Measurements from ENCODE around the gene PADI2. TPM values are rescaled to one million over a fixed set of nuclear protein-coding genes. Genes with fewer than 3 reads are reported as not detected.
A peak's percentile ranks its signal among the peaks of the same experiment; 100 is the strongest.

The PADI2 gene
- total RNA-seq, 1 donor from 2014 or later: 15.2 TPM

DNA sequence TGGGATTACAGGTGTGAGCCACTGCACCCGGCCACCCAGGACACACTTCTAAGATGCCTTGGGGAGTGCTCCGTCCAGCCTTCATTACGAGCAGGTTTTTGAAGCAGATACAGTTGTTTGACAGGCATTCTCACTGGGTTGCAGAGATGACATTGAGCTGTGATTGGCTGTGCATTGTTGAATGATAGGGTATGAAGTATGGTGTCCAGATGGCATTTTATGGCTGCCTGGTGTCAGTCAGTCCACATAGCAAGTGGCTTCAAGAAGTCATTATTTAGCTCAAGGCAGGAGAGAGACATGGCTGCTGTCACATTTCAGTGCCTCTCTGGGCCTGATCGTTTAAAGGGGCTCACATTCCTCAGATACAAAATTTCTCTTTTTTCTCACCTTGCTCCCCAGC lies 14.8 kb upstream of the PADI2 start:
- DNase-seq (ENCODE audit: low read depth): no peak
- no peak overlapping the region for H3K4me3 ChIP-seq (ENCODE audit: low read depth, low read length)

DNA sequence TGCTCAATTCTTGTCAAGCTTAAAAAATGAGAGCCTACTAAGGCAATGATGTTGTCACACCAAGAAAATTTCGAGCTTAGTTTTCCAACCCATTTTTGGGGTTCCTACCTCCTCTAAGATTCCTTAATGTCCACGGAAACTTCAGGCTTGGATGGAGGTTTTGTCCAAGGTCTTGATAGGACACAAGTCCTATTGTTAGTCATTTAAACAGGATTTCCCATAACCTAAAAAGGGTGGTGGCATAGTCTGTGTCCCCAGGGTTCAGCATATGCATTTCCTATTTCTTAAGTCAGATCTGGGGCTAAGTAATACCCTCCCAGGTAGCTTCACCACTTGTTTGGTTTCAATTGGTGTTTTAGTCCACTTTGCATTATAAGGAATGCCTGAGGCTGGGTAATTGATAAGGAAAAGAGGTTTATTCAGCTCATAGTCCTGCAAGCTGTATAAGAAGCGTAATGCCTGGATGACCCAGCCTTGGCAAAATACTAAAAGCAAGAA lies 10.9 kb upstream of the PADI2 start:
- H3K4me3 ChIP-seq (ENCODE audit: low read depth, low read length): no peak overlapping the region
- TF ChIP-seq, protein P1, sequence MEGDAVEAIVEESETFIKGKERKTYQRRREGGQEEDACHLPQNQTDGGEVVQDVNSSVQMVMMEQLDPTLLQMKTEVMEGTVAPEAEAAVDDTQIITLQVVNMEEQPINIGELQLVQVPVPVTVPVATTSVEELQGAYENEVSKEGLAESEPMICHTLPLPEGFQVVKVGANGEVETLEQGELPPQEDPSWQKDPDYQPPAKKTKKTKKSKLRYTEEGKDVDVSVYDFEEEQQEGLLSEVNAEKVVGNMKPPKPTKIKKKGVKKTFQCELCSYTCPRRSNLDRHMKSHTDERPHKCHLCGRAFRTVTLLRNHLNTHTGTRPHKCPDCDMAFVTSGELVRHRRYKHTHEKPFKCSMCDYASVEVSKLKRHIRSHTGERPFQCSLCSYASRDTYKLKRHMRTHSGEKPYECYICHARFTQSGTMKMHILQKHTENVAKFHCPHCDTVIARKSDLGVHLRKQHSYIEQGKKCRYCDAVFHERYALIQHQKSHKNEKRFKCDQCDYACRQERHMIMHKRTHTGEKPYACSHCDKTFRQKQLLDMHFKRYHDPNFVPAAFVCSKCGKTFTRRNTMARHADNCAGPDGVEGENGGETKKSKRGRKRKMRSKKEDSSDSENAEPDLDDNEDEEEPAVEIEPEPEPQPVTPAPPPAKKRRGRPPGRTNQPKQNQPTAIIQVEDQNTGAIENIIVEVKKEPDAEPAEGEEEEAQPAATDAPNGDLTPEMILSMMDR (conservative IDR thresholded peaks at IDR 0.05; ENCODE audit: low read depth, low read length): no peak
- DNase-seq (ENCODE audit: low read depth): no peak

More for the DNA sequence above, 14.8 kb upstream of the PADI2 start:
- TF ChIP-seq, protein P1 (conservative IDR thresholded peaks at IDR 0.05; ENCODE audit: low read depth, low read length): no peak

DNA sequence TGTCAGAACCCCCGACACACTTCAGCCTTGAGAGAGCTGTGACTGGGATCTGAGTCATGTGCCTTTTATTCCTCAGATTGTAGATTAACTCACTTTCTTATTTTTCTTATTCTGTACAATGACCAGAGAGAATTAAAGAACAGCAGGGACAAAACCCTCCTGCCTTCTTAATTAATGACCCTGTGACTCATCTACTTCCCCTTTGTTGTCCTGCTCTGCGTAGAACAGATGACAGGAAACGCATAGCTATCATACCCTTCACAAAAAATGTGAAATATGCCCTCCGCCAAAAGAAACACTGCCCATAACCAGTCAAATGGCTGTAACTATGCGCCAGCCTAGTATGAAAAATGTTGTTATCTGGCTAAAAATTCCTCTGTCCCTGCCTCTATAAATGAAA lies 9.1 kb upstream of the PADI2 start:
- peak; percentile 98 for DNase-seq (ENCODE audit: low read depth)
- H3K4me3 ChIP-seq (ENCODE audit: low read depth, low read length): no peak overlapping the region
- TF ChIP-seq, protein P1 (conservative IDR thresholded peaks at IDR 0.05; ENCODE audit: low read depth, low read length): no peak

DNA sequence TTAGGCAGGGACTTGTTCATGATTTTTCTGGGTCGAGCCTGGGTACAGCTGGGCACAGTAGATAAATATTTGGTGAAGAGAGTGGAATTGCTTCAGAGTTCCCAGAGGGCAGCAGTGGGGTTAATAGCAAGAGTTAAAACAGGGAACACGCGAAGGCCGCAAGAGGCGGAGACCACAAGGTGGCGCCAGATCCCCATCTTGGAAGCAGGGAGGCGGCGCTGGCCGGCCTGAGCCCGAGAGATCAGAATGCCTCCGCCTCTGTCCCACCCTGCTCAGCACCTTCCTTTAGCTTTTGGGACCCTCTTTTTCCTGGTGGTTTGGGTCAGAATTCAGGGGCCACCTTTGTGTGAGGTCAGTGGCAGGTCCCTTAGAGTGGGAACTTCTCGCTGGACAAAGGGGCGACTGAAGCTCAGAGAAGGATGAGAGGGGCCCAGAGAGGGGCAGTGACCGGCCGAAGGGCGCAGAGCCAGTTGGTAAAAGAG lies 6.5 kb upstream of the PADI2 start:
- TF ChIP-seq, protein P1 (conservative IDR thresholded peaks at IDR 0.05; ENCODE audit: low read depth, low read length): peak; percentile 90
- no peak overlapping the region for H3K4me3 ChIP-seq (ENCODE audit: low read depth, low read length)
- DNase-seq (ENCODE audit: low read depth): no peak

DNA sequence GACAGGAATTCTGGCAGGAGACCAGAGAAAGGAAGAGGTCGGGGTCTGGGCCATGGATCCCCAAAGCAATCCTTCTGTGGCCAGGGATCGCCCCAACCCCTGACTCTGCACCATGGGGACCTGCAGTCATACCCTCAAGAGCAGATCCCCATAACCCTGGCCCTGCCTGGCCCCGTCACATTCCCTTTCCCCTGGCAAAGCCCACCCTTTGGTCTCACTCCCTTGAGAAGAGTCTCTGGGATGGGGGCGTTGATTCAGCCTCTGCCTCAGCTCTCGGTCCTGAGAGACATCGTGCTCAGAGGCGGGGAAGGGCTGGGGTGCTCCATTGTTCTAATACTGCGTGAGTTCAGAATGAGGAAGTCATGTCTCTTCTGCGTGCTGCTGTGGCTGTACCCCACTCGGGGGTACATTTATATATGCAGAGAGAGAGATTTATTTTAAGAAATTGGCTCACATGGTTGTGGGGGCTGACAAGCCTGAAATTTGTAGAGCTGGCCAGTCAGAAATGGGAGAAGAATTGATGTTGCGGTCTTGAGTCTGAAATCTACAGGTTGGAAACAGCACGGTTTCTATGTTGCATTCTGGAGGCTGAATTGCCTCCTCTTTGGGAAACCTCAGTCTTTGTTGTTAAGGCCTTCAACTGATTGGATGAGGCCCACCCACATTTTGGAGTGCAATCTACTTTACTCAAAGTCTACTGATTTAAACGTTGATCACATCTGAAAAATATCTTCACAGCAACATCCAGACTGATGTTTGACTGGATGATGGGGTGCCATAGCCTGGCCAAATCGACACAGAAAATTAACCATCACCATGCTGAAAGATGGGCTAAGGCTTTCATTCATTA lies 4.2 kb upstream of the PADI2 start:
- no peak overlapping the region for H3K4me3 ChIP-seq (ENCODE audit: low read depth, low read length)
- TF ChIP-seq, protein P1 (conservative IDR thresholded peaks at IDR 0.05; ENCODE audit: low read depth, low read length): no peak
- no peak for DNase-seq (ENCODE audit: low read depth)

DNA sequence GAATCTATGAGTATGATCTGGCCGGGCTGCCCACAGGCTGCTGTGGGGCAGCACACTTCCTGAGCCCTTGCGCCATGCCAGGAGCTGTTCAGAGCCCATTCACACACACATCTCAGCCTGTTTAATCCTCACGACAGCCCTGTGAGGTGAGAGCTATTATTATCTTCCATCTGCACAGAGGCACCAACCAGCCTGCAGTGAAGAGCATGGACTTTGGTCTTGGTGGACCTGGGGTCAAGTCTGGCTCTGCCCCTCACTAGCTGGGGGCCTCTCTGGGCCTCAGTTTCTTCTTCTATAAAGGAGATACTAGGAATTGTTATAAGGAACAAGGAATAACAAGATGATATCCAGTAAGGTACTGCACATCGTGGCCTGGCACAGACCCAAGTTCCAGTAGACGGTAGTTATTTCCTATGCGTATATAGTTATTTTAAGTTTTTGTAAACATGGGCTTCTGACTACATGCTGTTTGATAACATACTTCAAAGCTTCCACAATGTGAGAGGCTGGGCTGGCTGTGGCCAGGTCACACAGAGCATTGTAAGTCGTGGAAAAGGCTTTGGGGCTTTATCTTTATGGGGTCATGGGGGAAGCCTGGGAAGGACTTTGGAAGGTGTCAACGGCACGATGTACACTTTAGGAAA lies 3.4 kb upstream of the PADI2 start:
- H3K4me3 ChIP-seq (ENCODE audit: low read depth, low read length): no peak overlapping the region
- TF ChIP-seq, protein P1 (conservative IDR thresholded peaks at IDR 0.05; ENCODE audit: low read depth, low read length): no peak
- DNase-seq (ENCODE audit: low read depth): no peak

Measured in epithelial cell of proximal tubule (primary cell).